GM18517 (cell line): ENCODE results near the gene FRMD1.

Source experiments
- ATAC-seq: cut with Tn5 transposase; IDR thresholded peaks from one replicate; pipeline ENCODE4 v1.9.1; 2021; ENCODE audit warnings: mild to moderate bottlenecking, moderate library complexity; ENCODE audit not compliant: unreplicated experiment

The FRMD1 gene

GRCh38 chr6:168012431-168013249 lies 66.4 kb downstream of the FRMD1 start:
- ATAC-seq, result no peak

GRCh38 chr6:168011291-168011690 lies 67.7 kb downstream of the FRMD1 start:
- no peak for ATAC-seq

GRCh38 chr6:168009331-168009730 lies 69.7 kb downstream of the FRMD1 start:
- ATAC-seq, result no peak

GRCh38 chr6:168007592-168008338 lies 71.2 kb downstream of the FRMD1 start:
- no peak for ATAC-seq

- no peak for ATAC-seq
Measured at GRCh38 chr6:168005796-168006195, 73.2 kb downstream of the FRMD1 start.

GRCh38 chr6:168004945-168005344 lies 74.1 kb downstream of the FRMD1 start:
- ATAC-seq, result no peak

GRCh38 chr6:168004023-168004422 lies 75.0 kb downstream of the FRMD1 start:
- no peak for ATAC-seq
